Gastroesophageal sphincter (tissue), 4 donors: Measurements from ENCODE around the gene KCNQ1OT1. TPM values are rescaled to one million over a fixed set of nuclear protein-coding genes. Genes with fewer than 3 reads are reported as not detected.

ENCODE experiments used
- ATAC-seq: fragments of 150-250 bp; one replicate; pipeline ENCODE4 v1.9.1; 2016; ENCODE audit warnings: mild to moderate bottlenecking, moderate library complexity
- H3K27ac ChIP-seq, 4 donors: fragments of 200-600 bp; sonication (generic) in 3 of 4; 1 replicate in 3 of 4; 2 replicates in 1 of 4; pipeline ENCODE4 v1.5.1; 2016 to 2019
- H3K27me3 ChIP-seq: fragments of 200-600 bp; sonication (generic); one replicate; pipeline ENCODE4 v1.5.1; 2019
- H3K36me3 ChIP-seq, 2 donors: fragments of 200-600 bp; sonication (generic); one replicate each; pipeline ENCODE4 v1.5.1; 2019; ENCODE audit warnings: control low read depth in 1 of 2
- H3K4me1 ChIP-seq, 3 donors: fragments of 200-600 bp; sonication (generic); 1 replicate in 2 of 3; 2 replicates in 1 of 3; pipeline ENCODE4 v1.5.1; 2016 to 2019; ENCODE audit warnings: control low read depth in 2 of 3
- H3K4me3 ChIP-seq, 2 donors: fragments of 200-600 bp; sonication (generic); one replicate each; pipeline ENCODE4 v1.5.1; 2019; ENCODE audit warnings: mild to moderate bottlenecking in 1 of 2, moderate library complexity in 1 of 2
- H3K9me3 ChIP-seq, 3 donors: fragments of 200-600 bp; sonication (generic); one replicate each; pipeline ENCODE4 v1.5.1; 2017 to 2019; ENCODE audit warnings: control low read depth in 2 of 3
- EP300 ChIP-seq: sonication (generic); formaldehyde crosslinking; IDR thresholded peaks from one replicate; pipeline ENCODE4 v1.6.1; 2017; ENCODE audit warnings: antibody characterized with exemption, mild to moderate bottlenecking
- POLR2A ChIP-seq, 2 donors: fragments of 450-650 bp; IDR thresholded peaks; one replicate each; pipeline ENCODE4 v1.6.1; 2017; ENCODE audit warnings: antibody characterized with exemption in 2 of 2, mild to moderate bottlenecking in 2 of 2, moderate library complexity in 1 of 2
- POLR2AphosphoS5 ChIP-seq: sonication (generic); formaldehyde crosslinking; IDR thresholded peaks from one replicate; pipeline ENCODE4 v1.6.1; 2017; ENCODE audit warnings: antibody characterized with exemption
- WGBS, 2 donors: methylation state at CpG; one replicate each; pipeline ENCODE4 v1.1.5; 2018; ENCODE audit warnings: low coverage in 1 of 2; 5-methylcytosine and 5-hydroxymethylcytosine counted together
- total RNA-seq, 4 donors: library from RNA; depleted of rRNA; stranded (reverse); fragments of >200 nt; gene quantifications; one replicate each; pipeline ENCODE4 v1.1.0, GENCODE V29; 2016
- TF ChIP-seq, protein P1 (sequence below), 4 experiments: fragments of 200-600 bp in 2 of 4; fragments of 450-650 bp in 2 of 4; sonication (generic) in 1 of 4; IDR thresholded peaks; one replicate each; pipeline ENCODE4 v1.5.1; 2017 to 2019; ENCODE audit warnings: antibody characterized with exemption in 4 of 4, mild to moderate bottlenecking in 2 of 4, moderate library complexity in 2 of 4

The KCNQ1OT1 gene
- total RNA-seq, result 1 to 10 TPM in 3 of 4 donors, under 1 TPM in 1; 0.52 to 3.3 (median 1.4) TPM

DNA sequence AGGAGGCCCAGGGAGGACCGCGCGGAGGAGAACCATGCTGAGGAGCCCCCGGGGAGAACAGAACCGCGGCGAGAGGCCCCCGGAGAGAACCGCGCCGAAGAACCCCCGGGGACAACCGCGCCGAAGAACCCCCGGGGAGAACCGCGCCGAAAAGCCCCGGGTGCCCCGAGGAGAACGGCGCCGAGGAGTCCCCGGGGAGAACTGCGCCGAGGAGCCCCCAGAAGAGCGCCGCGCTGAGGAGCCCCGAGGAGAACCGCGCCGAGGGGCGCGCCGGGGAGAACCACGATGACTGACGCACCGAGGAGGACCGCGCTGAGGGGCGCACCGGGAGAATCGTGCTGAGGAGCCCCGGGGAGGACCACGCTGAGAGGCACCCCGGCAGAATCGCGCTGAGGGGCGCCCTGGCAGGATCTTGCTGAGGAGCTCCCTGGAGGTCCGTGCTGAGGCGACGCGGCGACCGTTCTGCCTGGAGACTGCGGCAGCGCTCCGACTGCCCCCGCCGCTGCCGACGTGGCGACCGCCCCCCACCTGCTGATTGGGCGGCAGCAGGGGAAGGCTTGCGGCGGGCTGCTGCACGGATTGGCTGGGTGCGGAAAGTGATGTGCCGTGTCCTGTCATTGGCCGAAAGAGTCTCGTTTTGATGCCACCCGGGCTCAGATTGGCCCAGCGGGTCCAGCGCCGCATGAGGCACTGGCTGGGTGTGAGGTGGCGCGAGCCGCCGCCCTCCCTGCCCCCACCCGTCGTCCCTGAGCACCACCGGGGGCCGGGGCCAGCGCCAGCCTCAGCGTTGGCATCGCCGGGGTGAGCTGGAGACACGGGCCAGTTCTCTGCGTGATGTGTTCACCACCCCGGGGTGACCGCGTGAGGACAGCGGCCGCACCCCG lies at the start of gene KCNQ1OT1:
KCNQ1OT1 (minus strand) TSS at position 464 of the 884 bp plus-strand sequence.
- Histone ChIP-seq H3K4me3 (peak within 1 kb of the TSS; percentile 80 to 88), H3K27me3 (no peaks in the 10 kb centered on the region), H3K36me3 (no peaks in the 10 kb centered on the region), H3K9me3 (no peaks in the 10 kb centered on the region), H3K27ac (peak within 1 kb of the TSS; percentile 80 to 95 (median 95)), H3K4me1 (peaks cover 0 to 50% (median 0%) of the 10 kb centered on the region in 3 donors)
- TF ChIP-seq, protein P1, sequence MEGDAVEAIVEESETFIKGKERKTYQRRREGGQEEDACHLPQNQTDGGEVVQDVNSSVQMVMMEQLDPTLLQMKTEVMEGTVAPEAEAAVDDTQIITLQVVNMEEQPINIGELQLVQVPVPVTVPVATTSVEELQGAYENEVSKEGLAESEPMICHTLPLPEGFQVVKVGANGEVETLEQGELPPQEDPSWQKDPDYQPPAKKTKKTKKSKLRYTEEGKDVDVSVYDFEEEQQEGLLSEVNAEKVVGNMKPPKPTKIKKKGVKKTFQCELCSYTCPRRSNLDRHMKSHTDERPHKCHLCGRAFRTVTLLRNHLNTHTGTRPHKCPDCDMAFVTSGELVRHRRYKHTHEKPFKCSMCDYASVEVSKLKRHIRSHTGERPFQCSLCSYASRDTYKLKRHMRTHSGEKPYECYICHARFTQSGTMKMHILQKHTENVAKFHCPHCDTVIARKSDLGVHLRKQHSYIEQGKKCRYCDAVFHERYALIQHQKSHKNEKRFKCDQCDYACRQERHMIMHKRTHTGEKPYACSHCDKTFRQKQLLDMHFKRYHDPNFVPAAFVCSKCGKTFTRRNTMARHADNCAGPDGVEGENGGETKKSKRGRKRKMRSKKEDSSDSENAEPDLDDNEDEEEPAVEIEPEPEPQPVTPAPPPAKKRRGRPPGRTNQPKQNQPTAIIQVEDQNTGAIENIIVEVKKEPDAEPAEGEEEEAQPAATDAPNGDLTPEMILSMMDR (IDR thresholded peaks at IDR 0.05), result peak in 1 of 4 experiments; percentile 6
- TF ChIP-seq POLR2A (IDR thresholded peaks at IDR 0.05) (peak; percentile 95 to 98), POLR2AphosphoS5 (peak; percentile 99), EP300 (no peak)
- ATAC-seq, result peak; percentile 98
- WGBS, 2 donors, result no CpG with 5 or more reads among the region's 98 CpGs

DNA sequence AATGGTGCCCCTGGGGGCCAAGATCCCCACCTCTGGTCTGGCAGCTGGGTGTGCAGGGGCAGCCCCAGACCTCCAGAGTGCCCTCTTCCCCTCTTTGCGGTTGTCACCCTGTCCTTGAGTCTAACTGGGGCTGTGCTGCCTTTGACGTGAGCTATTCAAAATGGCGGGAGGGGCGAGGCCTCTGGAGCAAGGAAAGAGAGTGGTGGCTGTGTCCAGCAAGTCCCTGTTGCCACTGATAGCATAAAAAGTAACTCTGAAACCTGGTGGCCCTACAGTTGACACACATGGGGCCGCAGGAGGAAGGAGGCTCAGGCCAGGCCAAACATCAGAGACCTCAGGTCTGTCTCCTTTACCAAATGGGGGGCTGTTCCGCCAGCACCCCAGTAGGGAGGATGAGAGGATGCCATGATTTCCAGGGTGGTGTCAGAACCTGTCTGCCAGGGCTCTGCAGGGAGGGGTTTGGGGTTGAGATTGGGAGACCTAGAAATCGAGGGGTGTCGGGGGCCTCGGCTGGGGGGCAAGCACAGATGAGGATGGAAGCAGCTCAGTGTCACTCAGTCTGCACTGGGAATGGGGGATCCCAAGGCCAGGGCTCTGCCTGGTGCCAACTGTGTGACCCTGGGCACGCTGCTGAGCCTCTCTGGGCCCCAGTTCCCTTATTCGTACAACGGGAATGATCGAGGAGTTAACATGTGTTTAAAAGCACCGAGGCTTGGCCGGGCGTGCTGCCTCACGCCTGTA lies 49.2 kb upstream of the KCNQ1OT1 start:
- H3K9me3 ChIP-seq, result no peaks in the 10 kb centered on the region
- WGBS, 2 donors, result 96 to 97% methylated on average over 5 to 6 of the region's 17 CpGs

DNA sequence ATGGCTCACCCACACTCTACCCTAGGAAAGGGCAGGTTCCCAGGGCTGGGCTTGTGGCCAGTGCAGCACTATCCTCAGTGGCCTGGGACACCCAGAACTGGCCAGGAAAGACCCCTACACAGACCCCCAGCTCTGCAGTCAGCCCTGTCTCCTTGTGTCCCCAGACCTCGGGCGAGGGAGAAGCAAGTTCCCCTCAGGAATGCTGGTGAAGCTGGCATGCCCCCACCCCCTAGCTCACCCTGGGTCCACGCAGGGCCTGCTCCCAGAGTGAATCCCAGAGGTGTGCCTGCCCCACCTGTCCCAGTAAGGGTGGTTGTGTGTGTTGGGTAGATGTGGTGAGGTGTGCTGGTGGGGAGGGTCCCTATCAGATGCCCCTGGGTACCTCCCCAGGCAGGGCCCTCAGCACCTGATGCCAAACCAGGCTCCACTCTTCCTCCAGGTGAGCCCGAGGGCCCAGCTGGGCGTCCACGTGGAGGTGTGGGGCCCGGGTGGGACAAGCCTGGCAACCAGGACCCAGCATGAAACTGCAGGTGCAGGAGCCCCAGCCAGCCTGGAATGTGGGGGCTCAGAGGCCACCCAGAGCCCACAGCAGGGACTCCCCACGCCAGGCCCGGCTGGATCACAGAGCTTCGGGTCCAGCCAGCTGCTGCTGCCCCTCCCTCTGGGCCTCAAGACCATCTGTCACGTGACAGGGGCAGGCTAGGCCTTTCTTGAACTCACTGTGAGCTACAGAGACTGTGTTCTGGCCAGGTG lies 48.4 kb upstream of the KCNQ1OT1 start:
- TF ChIP-seq POLR2AphosphoS5, result no peak
- no peak for TF ChIP-seq POLR2A (IDR thresholded peaks at IDR 0.05)
- no peak for ATAC-seq
- 82 to 100% methylated on average over 1 to 4 of the region's 11 CpGs for WGBS, 2 donors
- H3K36me3 ChIP-seq, result no peaks in the 10 kb centered on the region
- H3K27ac ChIP-seq, result no peak overlapping the region
- H3K4me3 ChIP-seq, result no peak overlapping the region
- H3K9me3 ChIP-seq, result no peaks in the 10 kb centered on the region
- H3K27me3 ChIP-seq, result no peaks in the 10 kb centered on the region
- H3K4me1 ChIP-seq, result no peaks in the 10 kb centered on the region

More for the DNA sequence above, 49.2 kb upstream of the KCNQ1OT1 start:
- no peak overlapping the region for H3K4me3 ChIP-seq
- no peak for TF ChIP-seq POLR2AphosphoS5
- TF ChIP-seq, protein P1 (IDR thresholded peaks at IDR 0.05), result no peak
- no peak for TF ChIP-seq POLR2A (IDR thresholded peaks at IDR 0.05)
- TF ChIP-seq EP300, result no peak
- no peak for ATAC-seq
- no peaks in the 10 kb centered on the region for H3K4me1 ChIP-seq
- H3K27ac ChIP-seq, result no peak overlapping the region
- H3K27me3 ChIP-seq, result no peaks in the 10 kb centered on the region
- H3K36me3 ChIP-seq, result no peaks in the 10 kb centered on the region

DNA sequence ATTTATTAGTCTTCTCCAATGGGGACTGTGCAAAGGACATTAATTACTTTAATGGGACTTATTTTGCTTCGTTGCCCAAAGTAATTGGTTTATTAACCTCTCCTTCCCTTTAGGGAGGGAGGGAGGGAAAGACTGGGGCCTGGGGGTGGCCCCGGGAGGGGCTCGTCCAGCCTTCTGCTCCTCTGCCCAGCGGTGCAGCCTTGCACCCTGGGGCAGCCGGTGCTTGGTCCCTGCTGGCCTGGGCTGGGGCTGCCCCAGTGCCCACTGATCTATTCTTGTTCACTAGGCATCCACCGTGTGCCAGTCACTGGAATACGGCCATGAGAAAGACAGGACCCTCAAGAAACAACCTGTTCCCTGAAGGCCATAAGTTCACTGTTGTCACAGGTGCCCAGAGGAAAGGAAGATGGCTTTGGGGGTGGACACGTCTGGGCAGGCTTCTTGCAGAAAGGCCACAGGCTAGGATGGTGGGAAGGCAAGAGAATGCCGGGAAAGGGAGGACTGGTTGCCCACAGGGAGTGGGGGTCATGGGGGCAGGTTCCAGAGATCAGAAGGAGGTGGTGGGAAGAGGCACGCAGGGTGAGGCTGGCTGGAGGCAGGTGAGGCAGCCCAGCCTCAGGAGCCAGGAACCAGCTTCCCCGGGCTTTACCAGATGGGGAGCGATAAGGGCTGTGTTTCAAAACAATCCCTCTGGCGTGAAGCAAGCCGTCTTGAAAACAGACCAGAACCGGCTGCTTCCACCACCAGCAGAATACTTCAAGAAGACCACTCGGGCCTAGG lies 47.6 kb upstream of the KCNQ1OT1 start:
- Histone ChIP-seq H3K36me3 (no peaks in the 10 kb centered on the region), H3K27ac (no peak overlapping the region), H3K27me3 (no peaks in the 10 kb centered on the region), H3K4me3 (no peak overlapping the region), H3K4me1 (peaks cover 0 to under 1% (median 0%) of the 10 kb centered on the region in 3 donors), H3K9me3 (no peaks in the 10 kb centered on the region)
- TF ChIP-seq EP300 (no peak), POLR2A (IDR thresholded peaks at IDR 0.05) (no peak), POLR2AphosphoS5 (no peak)
- TF ChIP-seq, protein P1 (IDR thresholded peaks at IDR 0.05), result no peak
- ATAC-seq, result no peak
- 80% methylated on average over 5 of the region's 16 CpGs; no CpG with 5 or more reads in 1 of the 2 donors for WGBS, 2 donors
